ENCODE measurements around the gene RAPGEF5. TPM values are rescaled to one million over a fixed set of nuclear protein-coding genes. Genes with fewer than 3 reads are reported as not detected.

Gene RAPGEF5
- total RNA-seq, 1 donor: 1.5 TPM

DNA sequence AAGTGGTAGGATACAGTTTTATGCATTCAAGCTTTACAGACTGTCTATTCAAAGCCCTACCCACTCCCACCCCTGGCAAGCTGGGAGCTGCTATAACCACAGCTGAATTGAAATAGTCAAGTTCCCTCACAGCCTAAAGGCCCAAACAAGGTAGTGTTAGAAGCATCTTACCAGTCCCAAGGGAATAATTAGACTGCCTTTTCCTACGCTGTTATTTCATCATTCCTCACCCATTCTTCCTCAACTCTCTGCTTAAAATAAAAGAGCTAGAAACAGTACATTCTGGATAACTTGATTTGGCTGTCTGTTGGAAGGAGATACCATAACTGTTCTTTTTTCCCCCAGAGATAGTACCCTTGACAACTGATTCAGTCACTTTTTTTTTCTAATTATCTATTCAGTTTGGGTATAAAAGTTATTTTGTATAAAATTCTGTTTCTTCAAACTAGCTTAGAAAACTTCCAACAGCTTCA is 54.0 kb downstream of the RAPGEF5 start:
- DNase-seq (ENCODE audit: low read depth): peak; percentile 30
- TF ChIP-seq, protein P1, sequence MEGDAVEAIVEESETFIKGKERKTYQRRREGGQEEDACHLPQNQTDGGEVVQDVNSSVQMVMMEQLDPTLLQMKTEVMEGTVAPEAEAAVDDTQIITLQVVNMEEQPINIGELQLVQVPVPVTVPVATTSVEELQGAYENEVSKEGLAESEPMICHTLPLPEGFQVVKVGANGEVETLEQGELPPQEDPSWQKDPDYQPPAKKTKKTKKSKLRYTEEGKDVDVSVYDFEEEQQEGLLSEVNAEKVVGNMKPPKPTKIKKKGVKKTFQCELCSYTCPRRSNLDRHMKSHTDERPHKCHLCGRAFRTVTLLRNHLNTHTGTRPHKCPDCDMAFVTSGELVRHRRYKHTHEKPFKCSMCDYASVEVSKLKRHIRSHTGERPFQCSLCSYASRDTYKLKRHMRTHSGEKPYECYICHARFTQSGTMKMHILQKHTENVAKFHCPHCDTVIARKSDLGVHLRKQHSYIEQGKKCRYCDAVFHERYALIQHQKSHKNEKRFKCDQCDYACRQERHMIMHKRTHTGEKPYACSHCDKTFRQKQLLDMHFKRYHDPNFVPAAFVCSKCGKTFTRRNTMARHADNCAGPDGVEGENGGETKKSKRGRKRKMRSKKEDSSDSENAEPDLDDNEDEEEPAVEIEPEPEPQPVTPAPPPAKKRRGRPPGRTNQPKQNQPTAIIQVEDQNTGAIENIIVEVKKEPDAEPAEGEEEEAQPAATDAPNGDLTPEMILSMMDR (IDR thresholded peaks at IDR 0.05; ENCODE audit: insufficient read depth, low read length): no peak
- H3K4me3 ChIP-seq (ENCODE audit: low read depth, low read length): no peak overlapping the region

DNA sequence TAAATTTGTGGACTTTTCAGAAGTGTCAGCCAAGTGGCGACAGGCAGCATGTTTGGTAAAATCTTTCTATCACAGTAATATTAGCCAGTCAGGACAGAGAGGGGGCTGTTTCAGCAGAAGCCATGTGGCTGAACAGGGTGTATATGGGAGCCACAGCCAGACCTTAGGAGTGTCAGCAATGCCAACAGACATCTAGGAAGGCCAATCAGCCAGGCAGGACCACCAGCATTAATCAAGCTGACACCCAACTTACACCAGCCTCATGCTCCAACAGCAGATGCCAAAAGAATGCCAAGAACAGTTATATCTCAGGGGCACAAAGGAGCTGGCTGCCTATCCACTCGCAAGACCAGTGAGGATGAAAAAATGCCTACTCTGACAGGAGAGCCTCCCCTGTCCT is 54.8 kb downstream of the RAPGEF5 start:
- no peak for DNase-seq (ENCODE audit: low read depth)

DNA sequence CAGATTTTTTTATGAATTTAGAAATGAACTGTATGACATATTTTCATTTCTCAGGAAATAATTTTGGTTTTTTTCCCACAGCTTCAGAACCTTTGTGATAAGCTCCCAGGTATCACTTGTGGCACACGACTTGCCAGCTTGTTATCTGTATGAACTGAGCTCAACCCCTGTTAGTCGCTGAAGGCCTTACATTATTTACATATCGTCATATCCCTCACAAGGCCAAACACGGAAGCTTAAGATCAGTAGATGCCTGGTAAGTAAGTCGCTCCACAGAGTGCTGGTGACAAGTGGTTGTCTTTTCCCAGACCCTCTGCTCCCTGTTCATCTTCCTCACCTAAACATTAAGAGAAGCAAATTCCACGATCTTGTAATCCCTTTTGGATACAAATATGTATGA is 55.2 kb downstream of the RAPGEF5 start:
- TF ChIP-seq, protein P1 (IDR thresholded peaks at IDR 0.05; ENCODE audit: insufficient read depth, low read length): no peak
- DNase-seq (ENCODE audit: low read depth): no peak
- no peak overlapping the region for H3K4me3 ChIP-seq (ENCODE audit: low read depth, low read length)

More for the DNA sequence above, 54.8 kb downstream of the RAPGEF5 start:
- no peak overlapping the region for H3K4me3 ChIP-seq (ENCODE audit: low read depth, low read length)
- TF ChIP-seq, protein P1 (IDR thresholded peaks at IDR 0.05; ENCODE audit: insufficient read depth, low read length): no peak

DNA sequence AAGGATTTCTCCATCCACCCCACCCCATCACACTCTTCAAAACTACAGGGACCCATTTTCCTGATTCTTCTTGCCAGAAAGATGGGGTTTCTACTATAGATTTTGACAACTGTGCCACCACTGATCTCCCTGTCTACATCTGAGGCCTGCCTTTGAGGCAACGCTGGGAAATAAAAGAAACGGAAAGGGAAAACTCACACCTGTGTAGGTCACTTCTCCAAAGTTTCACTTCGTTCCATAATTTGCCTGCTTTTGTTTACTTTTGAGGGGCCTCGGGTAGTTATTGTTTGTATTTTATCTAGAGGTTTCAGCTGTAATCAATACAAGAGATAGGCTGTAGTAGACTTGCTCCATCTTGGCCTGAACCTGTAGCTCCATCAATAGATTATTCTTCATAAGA is 56.1 kb downstream of the RAPGEF5 start:
- H3K4me3 ChIP-seq (ENCODE audit: low read depth, low read length): no peak overlapping the region
- DNase-seq (ENCODE audit: low read depth): no peak
- TF ChIP-seq, protein P1 (IDR thresholded peaks at IDR 0.05; ENCODE audit: insufficient read depth, low read length): no peak

DNA sequence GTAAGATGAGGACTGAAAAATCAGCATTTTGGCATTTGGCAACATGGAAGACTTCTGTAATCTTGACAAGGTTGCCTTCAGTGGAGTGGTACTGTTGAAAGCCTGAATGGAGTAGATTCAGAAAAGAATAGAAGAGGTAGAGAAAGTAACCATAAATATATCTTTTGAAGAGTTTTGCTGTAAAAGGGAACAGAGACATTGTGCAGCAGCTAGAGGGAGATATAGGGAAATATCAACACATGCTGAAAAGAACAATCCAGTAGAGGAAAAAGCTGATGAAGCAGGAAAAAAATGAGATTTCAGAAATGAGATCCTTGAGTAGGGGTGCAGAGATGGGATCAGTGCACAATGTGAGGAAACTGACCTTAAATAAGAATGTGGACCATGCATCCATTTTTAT is 60.0 kb downstream of the RAPGEF5 start:
- TF ChIP-seq, protein P1 (IDR thresholded peaks at IDR 0.05; ENCODE audit: insufficient read depth, low read length): peak; percentile 31
- no peak overlapping the region for H3K4me3 ChIP-seq (ENCODE audit: low read depth, low read length)
- peak; percentile 36 for DNase-seq (ENCODE audit: low read depth)

DNA sequence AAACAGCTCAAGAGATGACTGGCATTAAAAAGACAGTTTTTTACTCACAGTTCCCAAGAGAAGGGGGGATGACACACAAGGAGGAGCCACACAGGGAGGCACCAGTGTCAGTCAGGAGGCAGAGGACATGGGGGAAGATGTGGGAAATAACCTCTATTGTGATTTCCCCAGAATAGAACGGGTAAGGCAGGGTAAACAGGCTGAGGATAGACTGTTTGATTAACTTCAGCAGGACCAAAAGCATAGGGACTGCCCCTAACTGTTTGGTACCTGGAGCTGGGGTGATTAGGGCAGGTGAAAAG is 60.7 kb downstream of the RAPGEF5 start:
- H3K4me3 ChIP-seq (ENCODE audit: low read depth, low read length): no peak overlapping the region
- no peak for DNase-seq (ENCODE audit: low read depth)
- TF ChIP-seq, protein P1 (IDR thresholded peaks at IDR 0.05; ENCODE audit: insufficient read depth, low read length): no peak
